Measurements from ENCODE around the gene EGFLAM. TPM values are rescaled to one million over a fixed set of nuclear protein-coding genes. Genes with fewer than 3 reads are reported as not detected.

The EGFLAM gene
- total RNA-seq, 2 experiments from 2014 or later = not detected

- Mint-ChIP-seq H3K4me3 (no peak overlapping the region), H3K4me1 (ENCODE audit: low read depth) (no peaks in the 10 kb centered on the region), H3K27ac (no peak overlapping the region), H3K27me3 (peaks cover 1% of the 10 kb centered on the region), H3K9me3 (peaks cover 10% of the 10 kb centered on the region), H3K36me3 (ENCODE audit: low read depth) (no peaks in the 10 kb centered on the region)
- no peak for TF ChIP-seq CTCF (IDR thresholded peaks at IDR 0.05)
- no peak for DNase-seq
- intact Hi-C loops (cut with micrococcal nuclease) = no loop called here
- POLR2A ChIA-PET = no interaction called here
- CTCF ChIA-PET = interaction anchor here (1.3 kb wide), 1 partner anchor 83 kb away, joined by 3 read pairs; no protein-coding TSS in a partner anchor
- ATAC-seq = no peak
Measured at GRCh38 chr5:38299585-38299984, 41.2 kb downstream of the EGFLAM start.

- Mint-ChIP-seq H3K4me3 (no peak overlapping the region), H3K9me3 (peaks cover 20% of the 10 kb centered on the region), H3K27me3 (no peaks in the 10 kb centered on the region), H3K27ac (no peak overlapping the region), H3K4me1 (ENCODE audit: low read depth) (no peaks in the 10 kb centered on the region), H3K36me3 (ENCODE audit: low read depth) (no peaks in the 10 kb centered on the region)
- DNase-seq (no peak), ATAC-seq (no peak)
- TF ChIP-seq CTCF (IDR thresholded peaks at IDR 0.05) = no peak
- intact Hi-C loops (cut with micrococcal nuclease) = no loop called here
- ChIA-PET POLR2A (no interaction called here), CTCF (no interaction called here)
Measured at GRCh38 chr5:38305148-38305547, 46.8 kb downstream of the EGFLAM start.

GRCh38 chr5:38307845-38308244, 49.5 kb downstream of the EGFLAM start:
- Mint-ChIP-seq H3K27me3 (no peaks in the 10 kb centered on the region), H3K4me1 (ENCODE audit: low read depth) (no peaks in the 10 kb centered on the region), H3K36me3 (ENCODE audit: low read depth) (no peaks in the 10 kb centered on the region), H3K27ac (no peak overlapping the region), H3K9me3 (peaks cover 17% of the 10 kb centered on the region), H3K4me3 (no peak overlapping the region)
- ChIA-PET POLR2A (no interaction called here), CTCF (no interaction called here)
- intact Hi-C loops (cut with micrococcal nuclease) = no loop called here
- ATAC-seq (no peak), DNase-seq (no peak)
- TF ChIP-seq CTCF (IDR thresholded peaks at IDR 0.05) = no peak

GRCh38 chr5:38316544-38317224, 58.3 kb downstream of the EGFLAM start:
- DNase-seq (no peak), ATAC-seq (no peak)
- H3K4me1 Mint-ChIP-seq (ENCODE audit: low read depth) = no peaks in the 10 kb centered on the region
- TF ChIP-seq CTCF (IDR thresholded peaks at IDR 0.05) = no peak
- intact Hi-C loops (cut with micrococcal nuclease) = no loop called here
- ChIA-PET CTCF (no interaction called here), POLR2A (no interaction called here)
- no peaks in the 10 kb centered on the region for H3K9me3 Mint-ChIP-seq
- H3K27ac Mint-ChIP-seq = no peak overlapping the region
- H3K36me3 Mint-ChIP-seq (ENCODE audit: low read depth) = no peaks in the 10 kb centered on the region
- H3K27me3 Mint-ChIP-seq = peaks cover 5% of the 10 kb centered on the region
- no peak overlapping the region for H3K4me3 Mint-ChIP-seq

- peaks cover 5% of the 10 kb centered on the region for H3K27me3 Mint-ChIP-seq
- TF ChIP-seq CTCF (IDR thresholded peaks at IDR 0.05) = no peak
Measured at GRCh38 chr5:38317868-38318267, 59.5 kb downstream of the EGFLAM start.

More at GRCh38 chr5:38317868-38318267, 59.5 kb downstream of the EGFLAM start:
- POLR2A ChIA-PET = no interaction called here
- H3K4me3 Mint-ChIP-seq = no peak overlapping the region
- no peak for DNase-seq
- no peaks in the 10 kb centered on the region for H3K4me1 Mint-ChIP-seq (ENCODE audit: low read depth)
- intact Hi-C loops (cut with micrococcal nuclease) = no loop called here
- no peaks in the 10 kb centered on the region for H3K36me3 Mint-ChIP-seq (ENCODE audit: low read depth)
- CTCF ChIA-PET = no interaction called here
- no peaks in the 10 kb centered on the region for H3K9me3 Mint-ChIP-seq
- no peak for ATAC-seq
- H3K27ac Mint-ChIP-seq = no peak overlapping the region

All from activated CD8-positive, alpha-beta T cell treated with anti-CD3 and anti-CD28 coated beads for 36 hours (primary cell).